ENCODE results near the gene USH2A.

- TF ChIP-seq CTCF (IDR thresholded peaks at IDR 0.05) (no peak), POLR2A (IDR thresholded peaks at IDR 0.05) (no peak)
Measured at GRCh38 chr1:215983680-215984079, 439.6 kb downstream of the USH2A start.

Data from testis (tissue), 2 donors.